Ishikawa (cell line): ENCODE data around the gene THAP7.

Source experiments
- CREB1 ChIP-seq: IDR thresholded peaks from 2 replicates; pipeline ENCODE4 v1.6.1; 2012; ENCODE audit warnings: low read depth
- EGR1 ChIP-seq: IDR thresholded peaks from 2 replicates; pipeline ENCODE4 v1.6.1; 2012
- EP300 ChIP-seq: IDR thresholded peaks from 2 replicates; pipeline ENCODE4 v1.6.1; 2012; ENCODE audit warnings: borderline replicate concordance
- MAX ChIP-seq: IDR thresholded peaks from 2 replicates; pipeline ENCODE4 v1.6.1; 2012
- RAD21 ChIP-seq: IDR thresholded peaks from 2 replicates; pipeline ENCODE4 v1.6.1; 2012; ENCODE audit warnings: low read depth
- REST ChIP-seq: IDR thresholded peaks from 2 replicates; pipeline ENCODE4 v1.6.1; 2012; ENCODE audit warnings: low read depth, mild to moderate bottlenecking
- TAF1 ChIP-seq: IDR thresholded peaks from 2 replicates; pipeline ENCODE4 v1.6.1; 2012; ENCODE audit warnings: low read depth, mild to moderate bottlenecking
- TCF12 ChIP-seq: IDR thresholded peaks from 2 replicates; pipeline ENCODE4 v1.6.1; 2012; ENCODE audit warnings: low read depth
- YY1 ChIP-seq: IDR thresholded peaks from 2 replicates; pipeline ENCODE4 v1.6.1; 2012; ENCODE audit warnings: low read depth

GRCh38 chr22:20996598-20997535, 5.1 kb downstream of the THAP7 start:
- no peak for TF ChIP-seq MAX
- no peak for TF ChIP-seq RAD21
- TF ChIP-seq TCF12, result no peak
- no peak for TF ChIP-seq CREB1
- no peak for TF ChIP-seq TAF1
- no peak for TF ChIP-seq YY1
- no peak for TF ChIP-seq REST
- no peak for TF ChIP-seq EGR1
- no peak for TF ChIP-seq EP300
